ENCODE data around the gene UBTF.

UBTF gene

GRCh38 chr17:44212507-44213402, 6.7 kb downstream of the UBTF start:
- H3K4me3 ChIP-seq (ENCODE audit: low read depth in 1 of 2, low read length in 2 of 2), result no peak overlapping the region
- no peak overlapping the region for H3K4me2 ChIP-seq (ENCODE audit: insufficient read depth, low read length)
- H3K9me3 ChIP-seq (ENCODE audit: insufficient read depth, low read length, severe bottlenecking), result no peaks in the 10 kb centered on the region
- H3K27ac ChIP-seq (ENCODE audit: low read length), result no peak overlapping the region
- H3K9ac ChIP-seq (ENCODE audit: low read depth, low read length), result no peak overlapping the region
- H3K36me3 ChIP-seq (ENCODE audit: insufficient read depth, low read length), result peaks cover 96% of the 10 kb centered on the region
- H3K27me3 ChIP-seq (ENCODE audit: insufficient read depth, low read length, poor library complexity), result no peaks in the 10 kb centered on the region
- H3K79me2 ChIP-seq (ENCODE audit: insufficient read depth, low read length), result peaks cover 30% of the 10 kb centered on the region
- peaks cover 49% of the 10 kb centered on the region for H4K20me1 ChIP-seq (ENCODE audit: insufficient read depth, low read length)
- TF ChIP-seq EZH2 (IDR thresholded peaks at IDR 0.05; ENCODE audit: borderline replicate concordance, low read depth, low read length, severe bottlenecking), result no peak
- TF ChIP-seq CTCF (IDR thresholded peaks at IDR 0.05; ENCODE audit: borderline replicate concordance, extremely low read depth, low read length, poor library complexity, severe bottlenecking), result no peak
- H3K4me1 ChIP-seq (ENCODE audit: insufficient read depth, low read length), result peaks cover 40% of the 10 kb centered on the region
- DNase-seq (no peak), ATAC-seq (ENCODE audit: insufficient read depth, low read depth) (no peak)
- H2AFZ ChIP-seq (ENCODE audit: low read depth, low read length), result no peak overlapping the region

- Histone ChIP-seq H3K9me3 (ENCODE audit: insufficient read depth, low read length, severe bottlenecking) (no peaks in the 10 kb centered on the region), H3K27me3 (ENCODE audit: insufficient read depth, low read length, poor library complexity) (no peaks in the 10 kb centered on the region), H3K9ac (ENCODE audit: low read depth, low read length) (peak overlapping the region; percentile 40; the same call in 1 of the 2 replicates), H3K4me1 (ENCODE audit: insufficient read depth, low read length) (peaks cover 29% of the 10 kb centered on the region), H3K36me3 (ENCODE audit: insufficient read depth, low read length) (peaks cover 96% of the 10 kb centered on the region), H3K4me3 (ENCODE audit: low read depth in 1 of 2, low read length in 2 of 2) (no peak overlapping the region), H3K4me2 (ENCODE audit: insufficient read depth, low read length) (0 out of 2 replicates have a peak overlapping the region, but pooled peaks have one; percentile 3), H3K27ac (ENCODE audit: low read length) (no peak overlapping the region), H3K79me2 (ENCODE audit: insufficient read depth, low read length) (peaks cover 18% of the 10 kb centered on the region), H4K20me1 (ENCODE audit: insufficient read depth, low read length) (peaks cover 41% of the 10 kb centered on the region), H2AFZ (ENCODE audit: low read depth, low read length) (no peak overlapping the region)
- no peak for TF ChIP-seq EZH2 (IDR thresholded peaks at IDR 0.05; ENCODE audit: borderline replicate concordance, low read depth, low read length, severe bottlenecking)
- no peak for TF ChIP-seq CTCF (IDR thresholded peaks at IDR 0.05; ENCODE audit: borderline replicate concordance, extremely low read depth, low read length, poor library complexity, severe bottlenecking)
- ATAC-seq (ENCODE audit: insufficient read depth, low read depth) (no peak), DNase-seq (no peak)
Observed at GRCh38 chr17:44211281-44212265, 7.9 kb downstream of the UBTF start.

GRCh38 chr17:44210342-44211192, 8.9 kb downstream of the UBTF start:
- DNase-seq (peak; percentile 90), ATAC-seq (ENCODE audit: insufficient read depth, low read depth) (peak; percentile 94)
- no peak overlapping the region for H3K4me3 ChIP-seq (ENCODE audit: low read depth in 1 of 2, low read length in 2 of 2)
- no peaks in the 10 kb centered on the region for H3K27me3 ChIP-seq (ENCODE audit: insufficient read depth, low read length, poor library complexity)
- no peak overlapping the region for H2AFZ ChIP-seq (ENCODE audit: low read depth, low read length)
- H3K4me2 ChIP-seq (ENCODE audit: insufficient read depth, low read length), result peak overlapping the region; percentile 37; the same call in 1 of the 2 replicates
- no peaks in the 10 kb centered on the region for H3K9me3 ChIP-seq (ENCODE audit: insufficient read depth, low read length, severe bottlenecking)
- H3K4me1 ChIP-seq (ENCODE audit: insufficient read depth, low read length), result peaks cover 20% of the 10 kb centered on the region
- peaks cover 87% of the 10 kb centered on the region for H3K36me3 ChIP-seq (ENCODE audit: insufficient read depth, low read length)
- H3K9ac ChIP-seq (ENCODE audit: low read depth, low read length), result peak overlapping the region; percentile 40
- peak overlapping the region; percentile 63 for H3K27ac ChIP-seq (ENCODE audit: low read length)
- peaks cover 32% of the 10 kb centered on the region for H4K20me1 ChIP-seq (ENCODE audit: insufficient read depth, low read length)
- peaks cover 8% of the 10 kb centered on the region; the same call in 1 of the 2 replicates for H3K79me2 ChIP-seq (ENCODE audit: insufficient read depth, low read length)
- TF ChIP-seq CTCF (IDR thresholded peaks at IDR 0.05; ENCODE audit: borderline replicate concordance, extremely low read depth, low read length, poor library complexity, severe bottlenecking), result peak; percentile 90
- TF ChIP-seq EZH2 (IDR thresholded peaks at IDR 0.05; ENCODE audit: borderline replicate concordance, low read depth, low read length, severe bottlenecking), result no peak

All from DND-41 (cell line).